Measurements from ENCODE around the gene NASP.

- TF ChIP-seq CTCF (IDR thresholded peaks at IDR 0.05) (no peak), EP300 (IDR thresholded peaks at IDR 0.05) (no peak), POLR2A (IDR thresholded peaks at IDR 0.05) (no peak), POLR2AphosphoS5 (IDR thresholded peaks at IDR 0.05) (peak in 1 of 4 donors; percentile 58)
Observed at GRCh38 chr1:45584351-45585109, 689 bp downstream of the NASP start.

Data from sigmoid colon (tissue), 4 donors.